NB4 (cell line): Measurements from ENCODE around the gene MYH15.

Experiments
- DNase-seq: peaks from one replicate; pipeline ENCODE4 v3.0.0; 2010; ENCODE audit warnings: low read depth
- H3K4me3 ChIP-seq: one replicate; pipeline ENCODE4 v1.5.1; 2011; ENCODE audit warnings: mild to moderate bottlenecking, low read depth, low read length, moderate library complexity
- CTCF ChIP-seq: IDR thresholded peaks from one replicate; pipeline ENCODE4 v1.5.1; 2012; ENCODE audit warnings: low read depth, low read length
- MAX ChIP-seq: IDR thresholded peaks from 2 replicates; pipeline ENCODE4 v1.6.1; 2011; ENCODE audit warnings: low read depth, low read length
- MYC ChIP-seq: IDR thresholded peaks from 2 replicates; pipeline ENCODE4 v1.6.1; 2011; ENCODE audit warnings: low read depth, low read length
- POLR2A ChIP-seq: IDR thresholded peaks from 2 replicates; pipeline ENCODE4 v1.6.1; 2011; ENCODE audit warnings: mild to moderate bottlenecking; ENCODE audit not compliant: insufficient read length; ENCODE audit errors: extremely low read depth

MYH15 gene

GRCh38 chr3:108408883-108409799 lies 101.3 kb downstream of the MYH15 start:
- TF ChIP-seq MAX (no peak), POLR2A (no peak), MYC (no peak), CTCF (no peak)
- H3K4me3 ChIP-seq, result no peak overlapping the region
- DNase-seq, result no peak

GRCh38 chr3:108407886-108408285 lies 102.5 kb downstream of the MYH15 start:
- peak; percentile 22 for DNase-seq
- TF ChIP-seq CTCF (no peak), MAX (no peak), POLR2A (no peak)
- H3K4me3 ChIP-seq, result no peak overlapping the region

GRCh38 chr3:108406661-108407206 lies 103.7 kb downstream of the MYH15 start:
- TF ChIP-seq MAX, result peak; percentile 75
- TF ChIP-seq POLR2A, result no peak
- TF ChIP-seq CTCF, result peak; percentile 54
- DNase-seq, result peak; percentile 72
- no peak overlapping the region for H3K4me3 ChIP-seq

GRCh38 chr3:108406063-108406660 lies 104.2 kb downstream of the MYH15 start:
- no peak overlapping the region for H3K4me3 ChIP-seq
- DNase-seq, result peak; percentile 81
- no peak for TF ChIP-seq POLR2A
- TF ChIP-seq MYC, result no peak
- TF ChIP-seq MAX, result no peak
- no peak for TF ChIP-seq CTCF

GRCh38 chr3:108404368-108404767 lies 106.0 kb downstream of the MYH15 start:
- no peak for DNase-seq
- no peak overlapping the region for H3K4me3 ChIP-seq
- TF ChIP-seq CTCF, result no peak
- TF ChIP-seq POLR2A, result no peak
- TF ChIP-seq MYC, result no peak
